HG02588 (cell line): ENCODE measurements around the gene S100A16.
A peak's percentile ranks its signal among the peaks of the same experiment; 100 is the strongest.

Experiments
- ATAC-seq: cut with Tn5 transposase; IDR thresholded peaks from one replicate; pipeline ENCODE4 v1.9.1; 2021; ENCODE audit warnings: mild to moderate bottlenecking, moderate library complexity; ENCODE audit not compliant: unreplicated experiment

Gene S100A16

DNA sequence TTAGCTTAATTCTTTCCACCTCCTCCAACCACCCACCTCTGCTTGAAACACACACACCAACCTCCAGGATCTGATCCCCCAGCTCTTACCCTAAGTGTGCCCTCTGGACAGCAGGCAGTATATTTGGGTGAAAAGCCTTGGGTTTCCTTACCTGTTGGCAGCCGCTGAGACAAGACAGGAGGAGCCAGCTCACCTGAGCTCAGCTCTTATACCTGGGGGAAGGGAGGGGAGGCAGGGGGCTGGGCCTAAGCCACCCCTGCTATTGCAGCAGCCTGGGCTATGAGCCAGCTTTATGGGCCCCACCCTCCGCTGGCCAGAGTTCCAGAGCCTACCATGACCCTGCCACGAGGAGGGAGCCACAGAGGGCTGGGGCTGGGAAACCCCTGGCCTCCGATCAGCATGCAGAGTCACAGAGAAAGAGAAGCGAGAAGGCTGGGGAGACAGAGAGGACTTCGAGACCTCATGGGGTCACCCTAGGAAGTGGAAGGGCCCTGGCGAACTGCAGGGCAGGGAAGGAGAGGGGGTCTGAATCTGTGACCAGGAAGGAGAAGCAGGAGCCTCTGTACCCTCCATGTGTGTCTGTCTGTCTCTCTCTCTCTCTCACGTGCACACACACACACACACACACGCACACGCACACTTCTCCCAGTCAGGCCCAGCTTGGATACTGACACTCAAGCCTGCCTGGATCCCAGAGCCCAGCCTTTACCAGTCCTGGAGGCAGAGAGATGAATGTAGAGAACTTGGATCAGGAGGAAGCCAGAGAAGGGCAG lies 3.4 kb upstream of the S100A16 start, which contains the start of gene S100A14:
Gene S100A14 (minus strand): TSS at position 182 of the 773 bp plus-strand sequence. CDS start 467 bp downstream, outside the sequence.
- no peak for ATAC-seq

DNA sequence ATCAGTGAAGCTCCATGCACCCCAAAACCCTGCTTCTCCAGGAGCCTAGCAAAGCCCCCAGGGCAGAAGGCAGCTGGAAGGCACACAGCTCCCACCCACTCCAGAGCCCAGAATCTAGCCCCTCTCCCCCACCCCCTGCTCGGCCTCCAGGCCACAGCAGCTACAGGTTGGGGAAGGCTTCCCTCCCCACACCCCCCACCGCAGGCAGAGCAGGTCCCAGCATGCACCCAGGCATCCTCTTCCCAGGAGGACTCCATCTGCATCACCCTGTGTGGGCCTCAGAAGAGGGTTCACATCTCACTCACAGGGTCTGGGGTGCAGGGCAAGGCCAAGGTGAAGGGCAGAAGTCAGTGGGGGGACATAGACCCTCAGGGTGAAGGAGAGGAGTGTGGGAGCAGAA lies 2.5 kb upstream of the S100A16 start:
- ATAC-seq, result no peak

- ATAC-seq, result no peak
Observed at GRCh38 chr1:153614906-153615305, 2.0 kb upstream of the S100A16 start.

- no peak for ATAC-seq
Observed at GRCh38 chr1:153614189-153614900, 1.4 kb upstream of the S100A16 start.

DNA sequence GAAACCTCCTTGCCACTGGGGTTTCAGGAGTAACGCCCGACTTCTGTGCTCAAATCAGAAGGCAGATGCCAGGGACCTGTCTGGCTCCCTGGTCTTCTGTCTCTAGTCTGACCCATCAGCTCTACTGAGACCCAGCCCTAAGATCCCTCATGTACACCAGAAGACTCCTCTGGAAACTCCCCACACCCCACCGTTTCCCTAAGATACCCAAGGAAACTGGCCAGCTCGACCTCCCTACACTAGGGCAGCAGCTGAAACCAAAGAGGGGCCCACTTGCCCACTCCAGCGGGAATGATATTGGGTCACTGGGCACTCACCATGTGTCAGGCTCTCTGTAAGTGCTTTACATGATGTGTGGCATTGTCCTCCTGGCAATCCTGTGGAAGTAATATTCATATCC lies 469 bp upstream of the S100A16 start:
- ATAC-seq, result no peak

DNA sequence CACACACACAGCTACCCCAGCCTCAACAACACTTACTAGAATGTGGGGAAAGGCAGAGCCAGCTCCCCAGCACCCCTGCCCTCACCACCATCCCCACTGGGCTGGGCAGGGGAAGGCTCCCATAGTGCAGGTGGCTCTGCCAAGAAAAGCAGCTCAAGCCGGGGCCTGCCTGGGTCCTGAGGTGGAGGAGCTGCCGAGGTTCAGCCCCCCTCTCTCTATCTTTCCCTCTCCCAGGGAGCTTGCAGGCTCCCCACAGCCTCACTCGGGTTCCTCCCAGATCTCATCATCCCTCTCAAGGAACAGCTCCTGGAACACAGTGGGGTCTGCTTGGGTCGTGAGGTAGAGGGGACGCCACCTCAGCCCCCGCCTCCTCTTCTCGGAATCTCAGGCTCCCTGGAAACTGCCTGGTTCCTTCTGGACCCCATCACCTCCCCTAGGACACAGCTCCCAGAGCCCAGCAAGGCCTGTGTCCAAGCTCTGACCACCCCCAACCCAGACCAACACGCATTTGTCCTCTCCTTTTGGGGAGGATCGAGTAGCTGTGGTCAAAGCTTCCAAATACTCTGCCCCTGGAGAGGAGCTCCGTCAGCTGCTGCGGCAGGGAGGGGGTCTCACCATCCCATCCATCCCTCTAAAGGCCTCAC lies 704 bp downstream of the S100A16 start:
- ATAC-seq, result no peak

- ATAC-seq, result no peak
Observed at GRCh38 chr1:153611356-153611755, 1.6 kb downstream of the S100A16 start.

- no peak for ATAC-seq
Observed at GRCh38 chr1:153610811-153611301, 2.1 kb downstream of the S100A16 start.

- ATAC-seq, result no peak
Observed at GRCh38 chr1:153610334-153610733, 2.6 kb downstream of the S100A16 start.

DNA sequence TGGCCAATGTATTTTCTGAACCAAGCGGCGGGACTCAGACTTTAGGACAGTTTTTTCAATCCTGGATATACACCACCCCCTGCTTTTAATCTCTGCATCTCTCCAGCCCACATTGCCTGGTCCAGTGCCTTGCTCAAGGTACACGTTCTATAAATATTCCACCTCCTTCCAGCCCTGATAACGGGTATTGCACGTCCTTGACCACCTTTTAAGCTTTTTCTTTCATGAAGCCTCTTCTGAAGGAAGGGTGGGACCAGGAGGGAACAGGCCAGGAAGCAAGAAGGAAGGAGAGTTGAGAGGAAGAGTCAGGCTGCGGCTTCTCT lies 3.4 kb downstream of the S100A16 start:
- no peak for ATAC-seq

GRCh38 chr1:153608742-153609584 lies 4.0 kb downstream of the S100A16 start:
- ATAC-seq, result no peak

- ATAC-seq, result no peak
Observed at GRCh38 chr1:153608089-153608682, 4.8 kb downstream of the S100A16 start.

DNA sequence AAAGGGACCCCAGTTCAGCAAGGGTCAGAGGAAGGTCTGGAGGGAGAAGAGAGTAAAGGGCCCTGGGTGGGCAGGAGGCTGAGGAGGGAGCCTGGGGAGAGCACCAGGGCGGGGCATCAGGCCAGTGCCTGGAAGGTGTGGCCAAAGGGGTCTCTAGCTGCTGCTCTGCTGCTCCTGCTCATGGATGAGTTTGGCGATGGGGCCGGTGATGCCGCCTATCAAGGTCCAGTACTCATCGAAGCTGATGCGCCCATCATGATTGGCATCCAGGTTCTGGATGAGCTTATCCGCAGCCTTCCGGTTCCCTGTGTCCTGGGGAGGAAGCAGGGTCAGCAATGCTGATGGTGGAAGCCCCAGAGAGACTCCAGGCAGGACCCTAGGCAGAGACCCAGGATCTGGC lies 5.6 kb downstream of the S100A16 start:
- ATAC-seq, result no peak

DNA sequence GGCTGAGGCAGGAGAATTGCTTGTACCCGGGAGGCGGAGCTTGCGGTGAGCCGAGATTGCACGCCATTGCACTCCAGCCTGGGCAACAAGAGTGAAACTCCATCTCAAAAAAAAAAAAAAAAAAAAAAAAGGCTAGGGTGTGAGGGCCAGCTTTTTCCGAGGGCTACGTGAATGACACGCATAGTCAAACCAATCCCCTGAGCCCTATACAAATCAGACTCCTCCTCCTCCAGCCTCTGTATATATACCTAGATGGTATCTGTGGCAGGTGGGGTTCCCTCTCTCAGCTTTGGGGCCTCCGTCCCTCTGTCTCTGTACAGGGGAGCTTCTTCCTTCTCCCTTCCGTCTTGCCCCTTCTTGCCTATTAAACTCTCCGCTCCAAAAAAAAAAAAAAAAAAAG lies 6.7 kb downstream of the S100A16 start:
- ATAC-seq, result no peak

DNA sequence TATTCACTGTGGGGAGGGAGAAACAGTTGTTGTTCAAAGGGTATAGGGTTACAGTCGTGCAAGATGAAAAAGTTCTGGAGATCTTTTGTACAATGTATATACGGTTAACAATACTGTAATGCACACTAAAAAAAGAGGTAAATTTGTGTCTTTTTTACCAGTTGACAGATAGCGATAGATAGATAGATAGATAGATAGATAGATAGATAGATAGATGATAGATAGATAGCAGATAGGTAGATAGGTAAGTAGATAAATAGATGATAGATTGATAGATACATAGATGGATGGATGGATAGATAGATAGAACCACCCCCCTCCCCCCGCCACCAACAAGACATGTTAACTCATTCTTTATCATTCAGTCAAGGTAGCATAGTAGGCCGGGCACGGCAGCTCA lies 10.2 kb downstream of the S100A16 start:
- ATAC-seq, result no peak

- ATAC-seq, result no peak
Observed at GRCh38 chr1:153599847-153600246, 13.1 kb downstream of the S100A16 start.

DNA sequence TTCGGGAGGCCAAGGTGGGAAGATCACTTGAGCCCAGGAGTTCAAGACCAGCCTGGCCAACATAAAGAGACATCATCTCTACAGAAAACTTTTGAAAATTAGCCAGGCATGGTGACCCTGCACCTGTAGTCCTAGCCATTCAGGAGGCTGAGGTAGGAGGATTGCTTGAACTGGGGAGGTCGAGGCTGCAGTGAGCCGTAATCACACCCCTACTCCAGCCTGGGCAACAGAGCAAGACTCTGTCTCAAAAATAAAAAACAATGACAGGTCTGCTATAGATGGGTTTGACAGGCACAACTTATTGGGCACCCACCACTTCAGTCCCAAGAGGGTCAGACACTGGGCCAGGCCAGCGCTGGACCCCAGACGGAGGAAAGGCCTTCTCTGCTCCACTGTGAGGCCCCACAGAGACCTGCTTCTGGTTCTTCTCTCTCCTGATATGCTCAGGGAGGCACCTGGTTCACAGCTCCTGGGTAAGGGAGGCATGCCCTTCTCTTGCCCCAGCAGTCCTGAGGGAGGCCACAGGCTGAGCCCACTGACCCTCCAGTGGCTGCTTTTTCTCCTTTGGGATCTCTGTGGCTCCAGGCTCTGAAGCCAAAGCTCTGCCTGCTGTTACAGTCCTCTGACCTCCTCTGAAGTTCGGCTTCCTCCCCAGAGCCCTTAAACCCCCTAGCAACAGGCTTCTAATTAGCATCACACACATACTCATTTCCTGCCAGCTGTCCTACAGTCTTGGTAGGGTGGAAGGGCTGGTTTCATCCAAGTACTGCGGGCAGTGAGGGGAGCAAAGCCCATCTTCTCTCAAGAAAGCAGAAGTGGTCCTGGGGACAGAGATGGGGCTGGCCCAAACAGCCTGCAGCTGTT lies 14.4 kb downstream of the S100A16 start:
- ATAC-seq, result peak; percentile 97

DNA sequence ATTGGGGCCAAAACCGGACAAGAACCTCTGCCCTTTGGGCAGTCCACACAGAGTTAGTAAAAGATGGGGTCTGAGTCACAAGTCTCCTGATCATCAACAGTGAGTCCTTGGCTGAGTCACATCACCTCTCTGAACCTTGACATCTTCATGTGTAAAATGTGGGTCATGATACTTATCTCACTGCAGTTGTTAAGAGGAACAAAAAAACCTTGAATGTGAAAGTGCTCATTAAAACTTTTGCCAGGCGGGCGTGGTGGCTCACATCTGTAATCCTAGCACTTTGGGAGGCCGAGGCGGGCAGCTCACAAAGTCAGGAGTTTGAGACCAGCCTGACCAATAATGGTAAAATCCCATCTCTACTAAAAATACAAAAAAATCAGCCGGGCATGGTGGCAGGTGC lies 15.7 kb downstream of the S100A16 start:
- ATAC-seq, result no peak

DNA sequence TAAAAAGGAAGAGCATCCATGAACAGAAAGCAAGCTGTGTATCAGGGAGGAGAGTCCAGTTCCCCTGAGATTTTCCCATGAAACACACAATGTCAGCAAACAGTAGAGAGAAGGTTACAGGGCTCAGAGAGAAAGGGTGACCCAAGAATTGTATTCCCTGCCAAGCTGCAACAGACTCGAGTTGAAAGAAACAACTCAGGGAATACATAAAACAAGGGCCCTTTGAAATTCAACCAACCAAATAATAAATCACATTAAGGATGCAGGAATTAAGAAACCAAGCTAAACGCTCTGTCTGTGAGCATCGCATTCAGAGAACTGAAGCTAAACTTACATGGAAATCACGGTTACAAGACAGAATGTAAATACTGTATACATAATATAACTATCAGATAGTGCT lies 20.2 kb downstream of the S100A16 start:
- ATAC-seq, result no peak

GRCh38 chr1:153588482-153588881 lies 24.5 kb downstream of the S100A16 start:
- no peak for ATAC-seq
